ENCODE results near the gene GRAMD4.

The GRAMD4 gene

DNA sequence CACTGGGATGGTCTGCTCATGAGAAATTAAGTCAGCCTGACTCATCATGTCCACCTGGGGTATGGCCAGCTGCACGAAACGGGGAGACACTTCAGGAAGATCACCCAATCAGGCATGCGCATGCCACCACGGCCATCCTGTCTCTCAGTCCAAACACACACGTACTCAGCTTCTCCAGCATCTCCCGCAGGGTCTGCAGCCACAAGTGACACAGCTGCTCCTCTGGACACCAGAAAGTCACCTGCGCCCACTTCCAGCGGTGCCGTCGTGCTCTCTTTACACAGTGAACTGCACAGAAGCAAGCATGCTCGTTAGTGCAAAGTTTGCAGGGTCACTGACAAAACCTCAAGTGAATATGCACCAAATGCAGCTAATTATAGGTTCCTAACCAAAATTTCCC is 99.7 kb downstream of the GRAMD4 start:
- no peak for DNase-seq (ENCODE audit: low read depth in 2 of 2)

DNA sequence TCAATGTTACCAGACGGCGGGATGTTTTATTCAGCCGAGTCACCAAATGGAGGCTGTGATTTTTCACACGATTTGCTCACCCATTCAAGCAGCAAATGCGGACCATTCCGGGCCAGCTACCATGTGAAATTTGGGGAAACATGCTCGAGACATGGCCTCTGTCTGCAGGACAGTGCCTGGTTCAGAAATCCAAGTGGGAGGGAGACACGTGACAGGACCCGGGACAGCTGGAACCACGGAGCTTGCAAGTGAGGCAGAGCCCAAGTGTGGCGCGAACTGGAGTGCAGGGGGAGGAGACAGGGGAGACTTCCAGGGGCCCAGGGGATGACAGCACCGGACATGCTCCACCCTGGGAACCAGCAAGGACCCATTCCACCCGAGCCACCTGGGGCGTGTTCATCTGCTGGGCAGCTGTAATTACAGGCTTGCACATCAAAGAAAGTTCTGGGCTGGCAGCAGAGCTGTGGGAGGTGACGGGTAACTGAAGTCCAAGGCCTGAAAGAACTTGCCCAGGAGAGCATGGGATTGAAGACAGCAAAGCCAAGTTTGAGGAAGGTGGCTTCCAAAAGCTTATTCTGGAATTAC is 101.4 kb downstream of the GRAMD4 start:
- DNase-seq (ENCODE audit: low read depth in 2 of 2) = no peak

DNA sequence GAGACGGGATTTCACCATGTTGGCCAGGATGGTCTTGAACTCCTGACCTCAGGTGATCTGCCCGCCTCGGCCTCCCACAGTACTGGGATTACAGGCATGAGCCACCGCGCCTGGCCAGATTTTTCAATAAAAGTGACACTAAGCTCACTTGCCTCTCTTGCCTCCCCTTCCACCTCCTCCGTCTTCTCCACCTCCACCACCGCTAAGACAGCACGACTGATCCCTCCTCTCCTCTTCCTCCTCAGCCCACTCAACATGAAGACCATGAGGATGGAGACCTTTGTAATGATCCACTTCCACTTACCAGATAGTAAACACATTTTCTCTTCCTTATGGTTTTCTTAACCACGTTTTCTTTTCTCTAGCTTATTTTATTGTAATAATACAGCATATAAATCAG is 103.7 kb downstream of the GRAMD4 start:
- DNase-seq (ENCODE audit: low read depth in 2 of 2) = no peak

DNA sequence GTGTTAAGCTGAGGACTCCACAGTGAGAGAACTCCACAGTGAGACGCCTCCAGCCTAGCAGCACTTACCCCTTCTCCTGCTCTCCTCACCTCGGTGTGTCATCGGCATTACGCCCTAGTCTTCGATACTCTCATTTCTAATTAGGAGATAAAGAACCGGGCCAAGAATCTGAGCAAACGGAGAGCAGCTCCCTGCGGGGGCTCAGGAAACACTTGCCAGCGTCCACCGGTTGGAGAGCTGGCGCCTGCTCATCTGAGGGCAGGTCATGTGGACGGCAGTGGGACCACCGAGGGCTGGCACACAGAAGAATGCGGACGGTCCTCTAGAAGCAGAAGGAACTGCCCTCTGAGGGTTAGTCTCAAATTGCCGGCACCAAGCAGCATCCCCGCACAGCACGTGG is 104.9 kb downstream of the GRAMD4 start:
- no peak for DNase-seq (ENCODE audit: low read depth in 2 of 2)

DNA sequence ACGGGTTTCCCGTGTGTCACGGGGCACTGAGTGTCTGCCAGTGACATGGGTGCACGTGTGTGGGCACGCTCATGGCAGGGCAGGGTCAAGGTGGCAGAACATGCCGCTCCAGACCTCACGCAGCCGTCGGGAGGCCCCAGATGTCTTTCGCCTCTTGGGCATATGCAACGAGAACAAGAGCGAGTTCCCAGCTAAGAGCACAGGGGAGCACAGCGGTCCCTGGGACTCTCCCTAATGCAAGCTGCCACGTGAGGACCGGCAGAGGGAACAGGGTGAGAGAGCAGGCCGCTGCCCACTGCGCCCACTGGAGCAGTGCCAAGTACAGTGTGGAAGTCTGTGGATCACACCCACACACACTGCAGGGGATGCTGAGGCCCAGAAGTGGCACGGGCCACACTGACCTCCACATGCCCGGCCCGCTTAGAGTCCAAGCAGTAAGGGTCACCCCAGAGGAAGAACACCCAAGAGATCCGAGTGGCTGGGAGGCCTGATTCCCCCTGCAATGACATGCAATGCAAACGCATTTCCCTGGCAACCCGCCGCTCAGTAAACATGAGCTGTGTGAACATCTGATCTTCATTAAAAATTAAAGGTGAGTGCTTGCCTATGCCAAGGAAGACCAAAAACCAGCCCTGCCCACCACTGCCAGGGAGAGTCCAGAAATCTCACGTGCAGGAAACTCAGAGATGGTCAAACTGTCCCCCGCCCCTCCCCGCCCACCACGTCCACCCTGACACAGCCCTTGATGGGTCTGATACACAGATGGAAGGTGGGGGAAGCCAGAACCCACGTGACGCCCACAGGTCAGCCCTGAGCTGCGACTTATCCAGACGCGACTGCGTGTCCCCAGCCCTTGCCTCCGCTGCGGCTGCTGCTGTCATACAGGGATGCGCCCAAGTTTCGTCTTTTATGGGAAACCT is 106.1 kb downstream of the GRAMD4 start:
- no peak for DNase-seq (ENCODE audit: low read depth in 2 of 2)

DNA sequence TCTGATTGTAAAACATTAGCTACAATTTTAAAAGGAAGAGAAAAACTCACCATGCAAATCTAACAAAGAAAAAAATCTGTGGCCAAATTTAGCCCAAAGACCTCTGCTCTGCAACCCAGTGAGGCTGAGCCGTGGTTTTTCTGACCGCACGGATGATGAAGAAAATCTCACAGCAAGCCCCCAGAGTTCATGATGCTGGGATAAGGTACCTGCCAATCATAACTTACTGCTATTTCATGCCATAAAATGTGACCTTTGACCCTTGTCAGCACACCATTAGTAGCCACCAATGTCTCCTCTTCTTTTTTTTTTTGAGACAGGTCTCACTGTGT is 106.8 kb downstream of the GRAMD4 start:
- DNase-seq (ENCODE audit: low read depth in 2 of 2) = no peak

DNA sequence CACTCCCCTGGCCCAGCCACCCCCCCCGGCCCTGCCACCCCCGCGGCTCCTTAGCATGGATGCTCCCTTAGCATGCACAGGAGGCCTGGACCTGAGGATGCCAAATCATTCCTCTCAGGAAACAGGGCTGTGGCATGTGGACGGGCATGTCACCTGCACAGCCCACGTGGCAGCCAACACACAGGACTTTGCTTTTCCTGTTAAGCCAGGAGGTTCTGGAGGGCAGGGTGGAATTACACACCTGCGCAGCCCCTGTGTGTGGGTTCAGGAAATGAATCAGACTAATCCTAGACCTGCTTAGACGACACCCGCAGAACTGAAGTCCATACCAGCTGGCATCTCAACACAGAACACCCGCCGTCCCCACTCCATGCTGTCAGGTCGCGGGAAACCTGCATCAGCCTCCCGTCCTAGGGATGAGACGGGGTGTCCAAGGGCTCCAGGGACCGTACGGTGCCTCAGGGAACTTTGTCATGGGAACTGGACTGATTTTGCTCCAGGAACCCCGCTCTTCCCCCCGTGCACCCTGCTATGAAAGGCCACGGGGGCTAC is 107.7 kb downstream of the GRAMD4 start:
- no peak for DNase-seq (ENCODE audit: low read depth in 2 of 2)

DNA sequence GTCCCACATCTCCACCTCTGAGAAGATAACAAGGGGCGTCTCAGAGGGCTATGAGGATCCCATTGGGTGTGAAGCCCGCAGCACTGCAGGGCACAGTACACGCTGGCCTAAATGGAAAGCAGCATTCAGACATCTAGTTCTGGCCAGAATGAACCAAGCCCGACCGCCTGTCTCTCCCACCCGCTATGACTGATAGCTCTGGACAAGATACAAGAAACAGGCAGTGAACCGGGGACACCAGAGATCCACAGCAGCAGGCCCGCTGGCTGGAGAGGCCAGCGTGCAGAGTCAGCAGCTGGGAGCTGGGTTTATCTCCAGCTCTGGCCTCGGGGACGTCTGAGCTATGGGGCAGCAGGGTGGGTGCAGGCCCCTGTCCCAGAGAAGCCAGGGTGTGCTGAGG is 108.3 kb downstream of the GRAMD4 start:
- no peak for DNase-seq (ENCODE audit: low read depth in 2 of 2)

All from activated CD8-positive, alpha-beta memory T cell treated with anti-CD3 and anti-CD28 coated beads for 4 hours (primary cell).